GM11168 (cell line): Measurements from ENCODE around the gene DEFB132.
"Not testable (repeated sequence)": the region's sequence is repeated elsewhere in the genome, so short reads cannot be mapped to it uniquely, and the experiment has no call there.

Experiments used
- in situ Hi-C: fragments of 300-500 bp; cut with MboI; formaldehyde crosslinking; loops from one replicate; pipeline ENCODE4 v1.12.0; 2022; ENCODE audit warnings: low sequenced_read_pairs; ENCODE audit not compliant: unreplicated experiment

Gene DEFB132

GRCh38 chr20:257419-257818, at the start of gene DEFB132:
DEFB132 (plus strand) TSS chr20:257724; CDS start chr20:257779, 55 bp downstream.
- in situ Hi-C loops = no loop called here

- in situ Hi-C loops = no loop called here
These were observed 48.5 kb upstream of the DEFB132 start for GRCh38 chr20:208942-209566.

GRCh38 chr20:210809-211502, 46.6 kb upstream of the DEFB132 start:
- in situ Hi-C loops = no loop called here

GRCh38 chr20:214383-214782, 43.1 kb upstream of the DEFB132 start:
- in situ Hi-C loops = no loop called here

GRCh38 chr20:215796-216195, 41.7 kb upstream of the DEFB132 start:
- in situ Hi-C loops = no loop called here

- in situ Hi-C loops = no loop called here
These were observed 40.3 kb upstream of the DEFB132 start for GRCh38 chr20:217266-217665.

GRCh38 chr20:219290-220115, 38.0 kb upstream of the DEFB132 start:
- in situ Hi-C loops = no loop called here

- in situ Hi-C loops = no loop called here
These were observed 36.2 kb upstream of the DEFB132 start for GRCh38 chr20:221258-221830.

GRCh38 chr20:225879-226278, 31.6 kb upstream of the DEFB132 start:
- in situ Hi-C loops = not testable (repeated sequence)

GRCh38 chr20:226958-227357, 30.6 kb upstream of the DEFB132 start, which contains the start of gene DEFB129:
DEFB129 (plus strand) TSS chr20:227258; CDS start chr20:227289, 31 bp downstream.
- in situ Hi-C loops = no loop called here

GRCh38 chr20:227439-228105, 30.0 kb upstream of the DEFB132 start:
- in situ Hi-C loops = no loop called here

GRCh38 chr20:235891-236290, 21.6 kb upstream of the DEFB132 start:
- in situ Hi-C loops = no loop called here

- in situ Hi-C loops = no loop called here
These were observed 20.0 kb upstream of the DEFB132 start for GRCh38 chr20:237489-237888.

- in situ Hi-C loops = no loop called here
These were observed 19.6 kb upstream of the DEFB132 start for GRCh38 chr20:237929-238328.

GRCh38 chr20:242905-243304, 14.6 kb upstream of the DEFB132 start:
- in situ Hi-C loops = no loop called here

GRCh38 chr20:251354-251753, 6.2 kb upstream of the DEFB132 start:
- in situ Hi-C loops = no loop called here

- in situ Hi-C loops = no loop called here
These were observed 4.7 kb upstream of the DEFB132 start for GRCh38 chr20:252801-253200.

GRCh38 chr20:253447-253846, 4.1 kb upstream of the DEFB132 start:
- in situ Hi-C loops = not testable (repeated sequence)

- in situ Hi-C loops = no loop called here
These were observed 840 bp downstream of the DEFB132 start for GRCh38 chr20:258269-258858.

GRCh38 chr20:258963-259362, 1.4 kb downstream of the DEFB132 start:
- in situ Hi-C loops = no loop called here
